Caco-2 (cell line): Measurements from ENCODE around the gene BCORL1. TPM values are rescaled to one million over a fixed set of nuclear protein-coding genes. Genes with fewer than 3 reads are reported as not detected.

Experiments
- BruUV-seq: library from RNA; stranded (reverse); fragments of 400-500 nt; replicated peaks from 2 replicates; lab custom pipeline; 2021; lab: Mats Ljungman, UMichigan
- CTCF ChIA-PET: fragments of 300-600 bp; sonication (Branson Sonifier 250); formaldehyde crosslinking; loops from one replicate; lab custom pipeline; 2022; ENCODE audit warnings: antibody characterized with exemption; lab: Charles Lee
- POLR2A ChIA-PET: fragments of 300-600 bp; sonication (Branson Sonifier 250); formaldehyde crosslinking; loops from one replicate; lab custom pipeline; 2022; ENCODE audit warnings: antibody characterized with exemption; lab: Charles Lee
- DNase-seq, 2 experiments: peaks; one replicate each; pipeline versions ENCODE4 v3.0.0 to v3.0.0-alpha.2; 2020 to 2022
- H3K27me3 ChIP-seq: replicated peaks from 2 replicates; pipeline ENCODE4 v1.6.0; 2011; ENCODE audit warnings: low read length; ENCODE audit not compliant: control insufficient read depth, insufficient read depth
- H3K36me3 ChIP-seq: 2 replicates; pipeline ENCODE4 v1.5.1; 2011; ENCODE audit warnings: low read length; ENCODE audit not compliant: control insufficient read depth, insufficient read depth
- H3K4me1 ChIP-seq: fragments of 250-450 bp; sonication (Bioruptor Pico); 2 replicates; pipeline ENCODE4 v1.5.1; 2020; ENCODE audit warnings: mild to moderate bottlenecking
- H3K4me3 ChIP-seq: 2 replicates; pipeline ENCODE4 v1.5.1; 2011; ENCODE audit warnings: low read depth, mild to moderate bottlenecking, control low read depth, low read length
- H3K9me3 ChIP-seq: fragments of 250-450 bp; sonication (Bioruptor Pico); 2 replicates; pipeline ENCODE4 v1.5.1; 2020; ENCODE audit warnings: mild to moderate bottlenecking, moderate library complexity
- H3K27ac Mint-ChIP-seq: one replicate; pipeline ENCODE4 v1.8.0; 2022; ENCODE audit warnings: mixed read lengths; ENCODE audit not compliant: unreplicated experiment
- H3K27me3 Mint-ChIP-seq: one replicate; pipeline ENCODE4 v1.8.0; 2022; ENCODE audit warnings: mixed read lengths; ENCODE audit not compliant: insufficient read depth, unreplicated experiment
- H3K36me3 Mint-ChIP-seq: one replicate; pipeline ENCODE4 v1.8.0; 2022; ENCODE audit warnings: mild to moderate bottlenecking, mixed read lengths; ENCODE audit not compliant: insufficient read depth, unreplicated experiment
- H3K4me1 Mint-ChIP-seq: one replicate; pipeline ENCODE4 v1.8.0; 2022; ENCODE audit warnings: low read depth, mixed read lengths; ENCODE audit not compliant: unreplicated experiment
- H3K4me3 Mint-ChIP-seq: one replicate; pipeline ENCODE4 v1.8.0; 2022; ENCODE audit warnings: mild to moderate bottlenecking, moderate library complexity, mixed read lengths; ENCODE audit not compliant: unreplicated experiment
- H3K9me3 Mint-ChIP-seq: one replicate; pipeline ENCODE4 v1.8.0; 2022; ENCODE audit warnings: mixed read lengths; ENCODE audit not compliant: unreplicated experiment
- intact Hi-C: fragments of 100-400 bp; cut with micrococcal nuclease; formaldehyde crosslinking; loops from one replicate; pipeline ENCODE4 v1.10.0; 2022; ENCODE audit not compliant: unreplicated experiment
- total RNA-seq: library from RNA; stranded (reverse); gene quantifications from 2 replicates; pipeline ENCODE4 v1.2.3, GENCODE V29; 2022
- TF ChIP-seq, protein P1 (sequence below), 2 experiments: fragments of 200-600 bp in 1 of 2; IDR thresholded peaks; 1 replicate in 1 of 2; 2 replicates in 1 of 2; pipeline versions ENCODE4 v1.5.1 to v1.8.0; 2011 to 2022; ENCODE audit warnings: antibody characterized with exemption in 1 of 2, control low read depth in 1 of 2, inconsistent platforms in 1 of 2, low read depth in 1 of 2, low read length in 1 of 2, mild to moderate bottlenecking in 1 of 2, moderate library complexity in 1 of 2; ENCODE audit not compliant: insufficient read depth in 1 of 2, severe bottlenecking in 1 of 2, unreplicated experiment in 1 of 2

The BCORL1 gene
- total RNA-seq, 1 experiment from 2014 or later, result 19.8 TPM

DNA sequence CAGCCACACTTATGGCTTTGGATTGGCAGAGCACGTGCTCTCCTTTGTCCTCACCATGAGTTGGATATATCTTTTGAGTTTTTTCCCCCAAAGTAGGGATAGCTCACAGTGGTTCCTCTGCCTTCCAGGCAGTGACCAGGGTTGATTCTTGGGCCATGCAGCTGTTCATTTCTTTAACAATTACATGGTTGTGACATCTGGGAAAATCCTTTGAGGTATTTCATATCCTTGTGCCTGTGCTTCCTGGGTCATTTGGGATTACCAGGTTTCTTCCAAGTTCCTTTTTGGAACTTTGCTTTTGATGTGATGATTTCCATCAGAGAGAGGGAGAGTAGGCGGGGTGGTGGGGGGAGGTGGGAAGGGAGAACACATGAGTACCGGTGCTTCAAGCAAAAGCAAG is 15.6 kb downstream of the BCORL1 start:
- intact Hi-C loops, result no loop called here
- no peaks in the 10 kb centered on the region for H3K9me3 Mint-ChIP-seq
- POLR2A ChIA-PET, result no interaction called here

DNA sequence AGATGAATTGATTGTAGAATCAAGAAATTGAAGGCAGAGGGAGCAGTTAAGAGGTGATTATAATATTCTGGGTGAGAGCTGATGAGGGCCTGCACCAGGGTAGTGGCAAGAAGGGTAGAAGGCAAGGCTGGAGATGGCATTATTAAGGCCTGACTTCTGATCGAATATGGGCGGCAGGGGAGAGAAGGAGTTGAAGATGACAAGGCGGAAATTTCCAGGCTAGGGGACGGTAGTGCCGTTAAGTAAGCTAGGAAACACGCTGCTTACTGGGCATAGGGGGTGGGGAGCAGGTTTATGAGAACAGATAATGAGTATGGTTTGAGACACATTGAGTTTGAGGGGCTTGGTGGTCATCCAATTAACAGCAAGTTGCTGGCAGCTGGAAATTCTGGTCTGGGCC is 19.5 kb downstream of the BCORL1 start:
- no peaks in the 10 kb centered on the region for H3K4me1 Mint-ChIP-seq
- H3K36me3 ChIP-seq, result no peaks in the 10 kb centered on the region
- no peaks in the 10 kb centered on the region for H3K9me3 Mint-ChIP-seq
- peaks cover 14% of the 10 kb centered on the region for H3K36me3 Mint-ChIP-seq
- H3K4me3 Mint-ChIP-seq, result no peak overlapping the region
- H3K9me3 ChIP-seq, result no peaks in the 10 kb centered on the region
- no peak overlapping the region for H3K4me3 ChIP-seq
- intact Hi-C loops, result loop anchor here (2.0 kb wide), 1 partner anchor 13 kb away; no protein-coding TSS in a partner anchor
- CTCF ChIA-PET, result no interaction called here
- DNase-seq, result no peak
- BruUV-seq, result no TSS peak
- H3K27me3 Mint-ChIP-seq, result no peaks in the 10 kb centered on the region
- no peaks in the 10 kb centered on the region for H3K4me1 ChIP-seq
- TF ChIP-seq, protein P1, sequence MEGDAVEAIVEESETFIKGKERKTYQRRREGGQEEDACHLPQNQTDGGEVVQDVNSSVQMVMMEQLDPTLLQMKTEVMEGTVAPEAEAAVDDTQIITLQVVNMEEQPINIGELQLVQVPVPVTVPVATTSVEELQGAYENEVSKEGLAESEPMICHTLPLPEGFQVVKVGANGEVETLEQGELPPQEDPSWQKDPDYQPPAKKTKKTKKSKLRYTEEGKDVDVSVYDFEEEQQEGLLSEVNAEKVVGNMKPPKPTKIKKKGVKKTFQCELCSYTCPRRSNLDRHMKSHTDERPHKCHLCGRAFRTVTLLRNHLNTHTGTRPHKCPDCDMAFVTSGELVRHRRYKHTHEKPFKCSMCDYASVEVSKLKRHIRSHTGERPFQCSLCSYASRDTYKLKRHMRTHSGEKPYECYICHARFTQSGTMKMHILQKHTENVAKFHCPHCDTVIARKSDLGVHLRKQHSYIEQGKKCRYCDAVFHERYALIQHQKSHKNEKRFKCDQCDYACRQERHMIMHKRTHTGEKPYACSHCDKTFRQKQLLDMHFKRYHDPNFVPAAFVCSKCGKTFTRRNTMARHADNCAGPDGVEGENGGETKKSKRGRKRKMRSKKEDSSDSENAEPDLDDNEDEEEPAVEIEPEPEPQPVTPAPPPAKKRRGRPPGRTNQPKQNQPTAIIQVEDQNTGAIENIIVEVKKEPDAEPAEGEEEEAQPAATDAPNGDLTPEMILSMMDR (IDR thresholded peaks at IDR 0.05; ENCODE audit: insufficient read depth in 1 of 2, low read depth in 1 of 2, low read length in 1 of 2, severe bottlenecking in 1 of 2, unreplicated experiment in 1 of 2), result no peak
- POLR2A ChIA-PET, result no interaction called here
- H3K27ac Mint-ChIP-seq, result no peak overlapping the region
- H3K27me3 ChIP-seq, result no peaks in the 10 kb centered on the region

More for the DNA sequence above, 15.6 kb downstream of the BCORL1 start:
- TF ChIP-seq, protein P1 (IDR thresholded peaks at IDR 0.05; ENCODE audit: insufficient read depth in 1 of 2, low read depth in 1 of 2, low read length in 1 of 2, severe bottlenecking in 1 of 2, unreplicated experiment in 1 of 2), result no peak
- Mint-ChIP-seq H3K4me1 (no peaks in the 10 kb centered on the region), H3K27me3 (no peaks in the 10 kb centered on the region), H3K27ac (no peak overlapping the region), H3K4me3 (no peak overlapping the region), H3K36me3 (peaks cover 5% of the 10 kb centered on the region)
- DNase-seq, result no peak
- H3K27me3 ChIP-seq, result no peaks in the 10 kb centered on the region
- BruUV-seq, result no TSS peak
- H3K36me3 ChIP-seq, result no peaks in the 10 kb centered on the region
- no peaks in the 10 kb centered on the region for H3K9me3 ChIP-seq
- H3K4me3 ChIP-seq, result no peak overlapping the region
- CTCF ChIA-PET, result no interaction called here
- H3K4me1 ChIP-seq, result no peaks in the 10 kb centered on the region

DNA sequence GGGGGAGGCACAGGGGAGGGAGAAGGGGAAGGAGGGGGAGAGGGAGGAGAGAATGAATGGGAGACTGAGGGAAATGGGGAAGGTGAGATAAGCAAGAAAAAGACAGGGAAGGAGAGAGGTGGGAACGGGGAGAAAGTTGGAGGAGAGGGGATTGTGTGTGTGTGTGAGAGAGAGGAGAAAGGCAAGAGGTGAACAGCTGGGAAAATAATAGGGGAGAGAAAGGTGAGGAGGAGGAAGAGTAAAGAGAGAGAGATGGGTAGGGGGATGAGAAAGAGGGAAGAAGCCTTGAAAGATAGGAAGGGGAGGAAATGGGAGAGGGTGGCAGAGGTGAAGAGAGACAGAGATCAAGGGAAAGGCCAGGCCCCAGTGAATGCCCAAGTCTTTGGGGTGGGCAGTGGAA is 20.1 kb downstream of the BCORL1 start:
- Histone ChIP-seq H3K27me3 (no peaks in the 10 kb centered on the region), H3K4me1 (no peaks in the 10 kb centered on the region), H3K36me3 (no peaks in the 10 kb centered on the region), H3K4me3 (no peak overlapping the region), H3K9me3 (no peaks in the 10 kb centered on the region)
- ChIA-PET CTCF (no interaction called here), POLR2A (no interaction called here)
- Mint-ChIP-seq H3K27ac (no peak overlapping the region), H3K4me3 (no peak overlapping the region), H3K27me3 (no peaks in the 10 kb centered on the region), H3K9me3 (no peaks in the 10 kb centered on the region), H3K4me1 (no peaks in the 10 kb centered on the region), H3K36me3 (peaks cover 15% of the 10 kb centered on the region)
- intact Hi-C loops, result loop anchor here (2.0 kb wide), 1 partner anchor 14 kb away; no protein-coding TSS in a partner anchor
- BruUV-seq, result no TSS peak
- no peak for DNase-seq
- TF ChIP-seq, protein P1 (IDR thresholded peaks at IDR 0.05; ENCODE audit: insufficient read depth in 1 of 2, low read depth in 1 of 2, low read length in 1 of 2, severe bottlenecking in 1 of 2, unreplicated experiment in 1 of 2), result no peak
